Measurements from ENCODE around the gene NTF4.

The NTF4 gene

GRCh38 chr19:49065905-49066512, 1.4 kb upstream of the NTF4 start:
- no peak overlapping the region for H3K4me3 ChIP-seq (ENCODE audit: low read length)
- DNase-seq (ENCODE audit: low read depth): no peak
- no peak for TF ChIP-seq CTCF (IDR thresholded peaks at IDR 0.05; ENCODE audit: insufficient read depth, low read depth, low read length, missing control alignments)

GRCh38 chr19:49064029-49064629, 489 bp downstream of the NTF4 start:
- no peak for TF ChIP-seq CTCF (IDR thresholded peaks at IDR 0.05; ENCODE audit: insufficient read depth, low read depth, low read length, missing control alignments)
- DNase-seq (ENCODE audit: low read depth): peak; percentile 87
- H3K4me3 ChIP-seq (ENCODE audit: low read length): peak overlapping the region; percentile 73

GRCh38 chr19:49061445-49061844, 3.2 kb downstream of the NTF4 start:
- no peak for TF ChIP-seq CTCF (IDR thresholded peaks at IDR 0.05; ENCODE audit: insufficient read depth, low read depth, low read length, missing control alignments)
- no peak overlapping the region for H3K4me3 ChIP-seq (ENCODE audit: low read length)
- no peak for DNase-seq (ENCODE audit: low read depth)

GRCh38 chr19:49061000-49061399, 3.6 kb downstream of the NTF4 start:
- DNase-seq (ENCODE audit: low read depth): no peak
- H3K4me3 ChIP-seq (ENCODE audit: low read length): no peak overlapping the region
- TF ChIP-seq CTCF (IDR thresholded peaks at IDR 0.05; ENCODE audit: insufficient read depth, low read depth, low read length, missing control alignments): no peak

GRCh38 chr19:49059053-49059452, 5.6 kb downstream of the NTF4 start:
- H3K4me3 ChIP-seq (ENCODE audit: low read length): no peak overlapping the region
- no peak for DNase-seq (ENCODE audit: low read depth)
- TF ChIP-seq CTCF (IDR thresholded peaks at IDR 0.05; ENCODE audit: insufficient read depth, low read depth, low read length, missing control alignments): no peak

- no peak for TF ChIP-seq CTCF (IDR thresholded peaks at IDR 0.05; ENCODE audit: insufficient read depth, low read depth, low read length, missing control alignments)
- peak; percentile 57 for DNase-seq (ENCODE audit: low read depth)
- H3K4me3 ChIP-seq (ENCODE audit: low read length): no peak overlapping the region
These were observed 6.1 kb downstream of the NTF4 start for GRCh38 chr19:49058562-49058961.

Data from epithelial cell of esophagus (primary cell).